Heart left ventricle (tissue), 13 donors: ENCODE data around the gene KICS2.

Source experiments
- POLR2A ChIP-seq, 2 donors: fragments of 450-650 bp; IDR thresholded peaks; one replicate each; pipeline ENCODE4 v1.6.1; 2017; ENCODE audit warnings: antibody characterized with exemption in 2 of 2, mild to moderate bottlenecking in 2 of 2, moderate library complexity in 2 of 2
- TF ChIP-seq, protein P1 (sequence below), 12 donors: fragments of 200-600 bp; sonication (generic) in 4 of 12; IDR thresholded peaks; one replicate each; pipeline versions ENCODE4 v1.5.0 to v1.8.0; 2018 to 2022; ENCODE audit warnings: antibody characterized with exemption in 12 of 12, mild to moderate bottlenecking in 5 of 12
- donor health status: ischemic (EF 13 %, LVEDD 7.1; RV severe dilation, severe dysfunction).
- donor health status: DM: no; HTN: yes; CAD: no.
- donor health status: DM: no; HTN: no; CAD: no.
- donor health status: ischemic (EF 25% LVEDD 6.9; RV normal size, moderate dysfunction).
- donor health status: ischemic (EF 25% LVEDD 5.7; RV mildly dilated, moderate dysfunction).
- donor health status: ischemic (EF 35%, LVEDD 5.7; RV mildly dilated, moderate dysfunction).
- donor health status: nonischemic (EF 11% LVEDD 7.7; RV severe dilation, severe dysfunction).
- donor health status: DM: yes; HTN: yes; CAD: no.
- donor health status: PGD.
- donor health status: ischemic (EF 29% LVEDD 5.4; RV normal size, mild dysfunction).
- donor health status: nonischemic (EF 23%, LVEDD 6.1; RV moderate dilation, normal function).

DNA sequence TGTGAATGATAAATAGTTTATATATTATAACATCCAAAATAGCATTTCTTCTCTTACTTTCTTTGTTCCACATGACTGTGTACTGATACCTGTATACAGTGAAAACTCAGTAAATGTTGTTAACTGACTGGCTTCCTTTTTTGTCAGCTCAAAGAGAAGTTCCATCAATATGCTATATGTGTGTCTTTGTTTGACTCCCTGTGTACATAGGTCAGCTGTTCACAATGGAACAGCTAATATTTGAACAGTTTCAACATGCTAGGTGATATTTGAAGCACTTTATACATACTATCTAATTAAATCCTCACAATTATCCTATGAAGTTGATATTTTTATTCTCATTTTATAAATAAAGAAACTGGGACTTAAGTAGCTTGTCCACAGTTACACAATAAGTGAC lies 15.3 kb upstream of the KICS2 start:
- no peak for TF ChIP-seq POLR2A (IDR thresholded peaks at IDR 0.05)
- TF ChIP-seq, protein P1, sequence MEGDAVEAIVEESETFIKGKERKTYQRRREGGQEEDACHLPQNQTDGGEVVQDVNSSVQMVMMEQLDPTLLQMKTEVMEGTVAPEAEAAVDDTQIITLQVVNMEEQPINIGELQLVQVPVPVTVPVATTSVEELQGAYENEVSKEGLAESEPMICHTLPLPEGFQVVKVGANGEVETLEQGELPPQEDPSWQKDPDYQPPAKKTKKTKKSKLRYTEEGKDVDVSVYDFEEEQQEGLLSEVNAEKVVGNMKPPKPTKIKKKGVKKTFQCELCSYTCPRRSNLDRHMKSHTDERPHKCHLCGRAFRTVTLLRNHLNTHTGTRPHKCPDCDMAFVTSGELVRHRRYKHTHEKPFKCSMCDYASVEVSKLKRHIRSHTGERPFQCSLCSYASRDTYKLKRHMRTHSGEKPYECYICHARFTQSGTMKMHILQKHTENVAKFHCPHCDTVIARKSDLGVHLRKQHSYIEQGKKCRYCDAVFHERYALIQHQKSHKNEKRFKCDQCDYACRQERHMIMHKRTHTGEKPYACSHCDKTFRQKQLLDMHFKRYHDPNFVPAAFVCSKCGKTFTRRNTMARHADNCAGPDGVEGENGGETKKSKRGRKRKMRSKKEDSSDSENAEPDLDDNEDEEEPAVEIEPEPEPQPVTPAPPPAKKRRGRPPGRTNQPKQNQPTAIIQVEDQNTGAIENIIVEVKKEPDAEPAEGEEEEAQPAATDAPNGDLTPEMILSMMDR (IDR thresholded peaks at IDR 0.05), result no peak
